Transverse colon (tissue), 4 donors: Measurements from ENCODE around the gene TENM4. TPM values are rescaled to one million over a fixed set of nuclear protein-coding genes. Genes with fewer than 3 reads are reported as not detected.

Source experiments
- DNase-seq: peaks from one replicate; pipeline ENCODE4 v3.0.0-alpha.2; 2019
- H3K27ac ChIP-seq, 4 donors: fragments of 200-600 bp; sonication (generic); 2 replicates each; pipeline ENCODE4 v1.5.1; 2016 to 2018; ENCODE audit warnings: inconsistent platforms in 4 of 4
- H3K27me3 ChIP-seq: fragments of 200-600 bp; sonication (generic); 2 replicates; pipeline ENCODE4 v1.5.1; 2017; ENCODE audit warnings: inconsistent platforms
- H3K36me3 ChIP-seq, 4 donors: fragments of 200-600 bp; sonication (generic); 2 replicates each; pipeline ENCODE4 v1.5.1; 2017 to 2019; ENCODE audit warnings: inconsistent platforms in 4 of 4
- H3K4me1 ChIP-seq, 4 donors: fragments of 200-600 bp; sonication (generic); 2 replicates each; pipeline ENCODE4 v1.5.1; 2017 to 2020; ENCODE audit warnings: inconsistent platforms in 4 of 4
- H3K4me3 ChIP-seq, 4 donors: fragments of 200-600 bp; sonication (generic); 1 replicate in 1 of 4; 2 replicates in 3 of 4; pipeline versions ENCODE4 v1.5.1 to v1.6.1; 2017 to 2019; ENCODE audit warnings: inconsistent platforms in 4 of 4
- H3K9me3 ChIP-seq, 2 donors: fragments of 200-600 bp; sonication (generic); 2 replicates each; pipeline ENCODE4 v1.5.1; 2017 to 2019; ENCODE audit warnings: inconsistent platforms in 2 of 2
- EP300 ChIP-seq: sonication (generic); formaldehyde crosslinking; IDR thresholded peaks from one replicate; pipeline ENCODE4 v1.6.1; 2017; ENCODE audit warnings: antibody characterized with exemption, low read depth
- POLR2A ChIP-seq: fragments of 450-650 bp; IDR thresholded peaks from one replicate; pipeline ENCODE4 v1.6.1; 2016; ENCODE audit warnings: antibody characterized with exemption, mild to moderate bottlenecking, moderate library complexity
- POLR2AphosphoS5 ChIP-seq, 3 donors: sonication (generic); formaldehyde crosslinking; IDR thresholded peaks; one replicate each; pipeline ENCODE4 v1.6.1; 2016; ENCODE audit warnings: antibody characterized with exemption in 3 of 3
- WGBS, 2 donors: methylation state at CpG; one replicate each; pipeline ENCODE4 v1.1.5; 2018; ENCODE audit warnings: low coverage in 1 of 2; 5-methylcytosine and 5-hydroxymethylcytosine counted together
- in situ Hi-C, 4 donors: fragments of 200-750 bp; cut with MboI; loops; one replicate each; pipeline versions ENCODE4 v1.15.0 to v1.15.1; 2017; ENCODE audit warnings: low sequenced_read_pairs in 3 of 4, low pct_ligation_motif_present in 1 of 4, low pct_unique_long_range_greater_than_20kb in 1 of 4
- intact Hi-C: fragments of 100-400 bp; cut with DNase I; formaldehyde crosslinking; loops from one replicate; pipeline ENCODE4 v1.15.1; 2023; ENCODE audit warnings: low total_unique reads
- total RNA-seq, 4 donors: library from RNA; depleted of rRNA; stranded (reverse); fragments of >200 nt; gene quantifications; one replicate each; pipeline ENCODE4 v1.1.0, GENCODE V29; 2016
- TF ChIP-seq, protein P1 (sequence below), 5 experiments: fragments of 200-600 bp in 3 of 5; fragments of 450-650 bp in 2 of 5; sonication (generic) in 3 of 5; IDR thresholded peaks; 1 replicate in 2 of 5; 2 replicates in 3 of 5; pipeline ENCODE4 v1.5.1; 2016 to 2017; ENCODE audit warnings: antibody characterized with exemption in 5 of 5, inconsistent platforms in 3 of 5, mild to moderate bottlenecking in 2 of 5, moderate library complexity in 1 of 5

TENM4 gene
- total RNA-seq, 4 donors from 2014 or later: 0.14 to 0.79 (median 0.39) TPM

DNA sequence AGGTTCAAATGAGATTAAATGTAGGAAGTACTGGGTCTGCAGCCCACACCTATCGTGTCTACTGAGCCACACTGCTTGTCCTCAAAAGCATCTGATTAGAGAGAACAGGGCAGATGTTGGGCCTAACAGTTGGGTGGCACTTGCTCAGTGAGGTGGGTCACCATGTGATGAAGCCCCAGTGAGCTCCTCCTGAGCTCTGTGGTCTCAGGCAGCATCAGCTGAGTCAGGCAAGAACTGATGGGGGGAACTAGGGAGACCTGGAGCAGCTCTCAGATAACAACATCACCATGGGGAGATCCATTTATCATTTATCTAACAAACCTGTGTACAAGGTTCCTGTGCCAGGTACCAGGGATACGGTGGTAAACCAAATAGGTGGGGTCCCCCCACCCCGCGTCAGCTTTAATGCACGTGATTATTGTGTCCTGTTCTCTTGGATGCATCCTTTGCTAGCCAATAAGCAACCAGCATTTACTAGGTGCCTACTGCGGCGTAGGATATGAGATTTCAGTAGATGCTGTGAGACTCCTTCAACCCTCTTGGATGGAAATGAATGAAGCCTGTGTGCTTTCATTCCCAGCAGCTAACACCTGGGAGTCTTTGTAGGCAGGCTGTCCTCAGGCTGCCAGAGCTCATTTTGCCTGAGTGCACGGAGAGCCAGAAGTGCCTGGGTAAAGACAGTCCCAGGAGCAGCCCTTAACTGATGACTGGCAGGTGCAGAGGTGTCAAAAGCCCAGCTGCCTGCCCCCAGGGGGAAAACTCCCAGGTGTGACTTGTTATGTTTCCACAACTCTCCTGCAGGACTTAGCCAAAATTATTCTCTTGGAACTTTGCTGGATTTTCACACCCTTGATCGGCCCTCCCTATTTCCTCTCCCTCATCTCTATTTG is 792.6 kb downstream of the TENM4 start:
- WGBS, 2 donors: 74% methylated on average over 9 of the region's 9 CpGs; no CpG with 5 or more reads in 1 of the 2 donors
- intact Hi-C loops (loop anchor here (5.0 kb wide), 2 partner anchors 429 to 844 kb away; no protein-coding TSS in a partner anchor), in situ Hi-C loops (loop anchor here in 1 of 4 donors (10.0 kb wide), 1 partner anchor 307 kb away; no protein-coding TSS in a partner anchor)
- no peak for DNase-seq
- no peaks in the 10 kb centered on the region for H3K9me3 ChIP-seq
- no peaks in the 10 kb centered on the region for H3K27me3 ChIP-seq
- H3K27ac ChIP-seq: no peak overlapping the region
- no peaks in the 10 kb centered on the region for H3K4me1 ChIP-seq
- no peaks in the 10 kb centered on the region for H3K36me3 ChIP-seq
- H3K4me3 ChIP-seq: no peak overlapping the region
- no peak for TF ChIP-seq EP300
- TF ChIP-seq, protein P1, sequence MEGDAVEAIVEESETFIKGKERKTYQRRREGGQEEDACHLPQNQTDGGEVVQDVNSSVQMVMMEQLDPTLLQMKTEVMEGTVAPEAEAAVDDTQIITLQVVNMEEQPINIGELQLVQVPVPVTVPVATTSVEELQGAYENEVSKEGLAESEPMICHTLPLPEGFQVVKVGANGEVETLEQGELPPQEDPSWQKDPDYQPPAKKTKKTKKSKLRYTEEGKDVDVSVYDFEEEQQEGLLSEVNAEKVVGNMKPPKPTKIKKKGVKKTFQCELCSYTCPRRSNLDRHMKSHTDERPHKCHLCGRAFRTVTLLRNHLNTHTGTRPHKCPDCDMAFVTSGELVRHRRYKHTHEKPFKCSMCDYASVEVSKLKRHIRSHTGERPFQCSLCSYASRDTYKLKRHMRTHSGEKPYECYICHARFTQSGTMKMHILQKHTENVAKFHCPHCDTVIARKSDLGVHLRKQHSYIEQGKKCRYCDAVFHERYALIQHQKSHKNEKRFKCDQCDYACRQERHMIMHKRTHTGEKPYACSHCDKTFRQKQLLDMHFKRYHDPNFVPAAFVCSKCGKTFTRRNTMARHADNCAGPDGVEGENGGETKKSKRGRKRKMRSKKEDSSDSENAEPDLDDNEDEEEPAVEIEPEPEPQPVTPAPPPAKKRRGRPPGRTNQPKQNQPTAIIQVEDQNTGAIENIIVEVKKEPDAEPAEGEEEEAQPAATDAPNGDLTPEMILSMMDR (IDR thresholded peaks at IDR 0.05): no peak
- TF ChIP-seq POLR2AphosphoS5 (IDR thresholded peaks at IDR 0.05): no peak
- TF ChIP-seq POLR2A: no peak

DNA sequence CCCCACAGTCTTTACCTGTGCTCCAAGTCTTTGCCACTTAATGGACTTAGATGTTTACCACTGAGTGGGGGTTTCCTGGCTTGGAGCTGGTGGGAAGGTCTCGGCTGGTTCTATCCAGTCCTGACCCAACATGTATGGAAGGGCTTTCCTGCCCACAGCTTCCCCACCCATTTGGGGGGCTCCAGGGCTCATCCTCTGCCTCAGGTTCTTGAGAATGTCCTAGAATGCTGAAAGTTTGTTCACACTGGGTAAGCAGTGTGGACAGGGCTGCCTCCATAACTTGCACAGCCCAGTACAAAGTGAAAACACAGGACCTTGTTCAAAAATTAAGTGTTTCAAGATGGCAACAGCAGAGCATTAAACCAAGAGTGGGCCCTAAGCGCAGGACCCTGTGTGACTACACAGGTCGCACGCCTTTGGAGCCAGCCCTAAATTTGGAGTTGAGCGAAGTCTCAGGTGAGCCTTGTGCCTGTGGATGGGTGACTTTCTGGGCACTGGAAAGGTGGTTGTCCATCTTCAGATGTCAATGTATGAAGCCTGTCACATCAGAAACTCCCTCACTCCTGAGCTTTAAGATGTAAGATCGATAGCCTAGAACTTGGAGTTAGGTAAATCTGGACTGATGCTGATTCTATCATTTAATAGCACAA is 793.4 kb downstream of the TENM4 start:
- H3K4me3 ChIP-seq: no peak overlapping the region
- no peak overlapping the region for H3K27ac ChIP-seq
- TF ChIP-seq, protein P1 (IDR thresholded peaks at IDR 0.05): no peak
- TF ChIP-seq POLR2AphosphoS5 (IDR thresholded peaks at IDR 0.05) (no peak), EP300 (no peak), POLR2A (no peak)
- WGBS, 2 donors: 85% methylated on average over 6 of the region's 6 CpGs; no CpG with 5 or more reads in 1 of the 2 donors
- H3K9me3 ChIP-seq: no peaks in the 10 kb centered on the region
- H3K36me3 ChIP-seq: no peaks in the 10 kb centered on the region
- in situ Hi-C loops: loop anchor here in 1 of 4 donors (10.0 kb wide), 1 partner anchor 307 kb away; no protein-coding TSS in a partner anchor
- intact Hi-C loops: loop anchor here (5.0 kb wide), 2 partner anchors 430 to 845 kb away; no protein-coding TSS in a partner anchor
- no peaks in the 10 kb centered on the region for H3K4me1 ChIP-seq
- DNase-seq: no peak
- no peaks in the 10 kb centered on the region for H3K27me3 ChIP-seq

DNA sequence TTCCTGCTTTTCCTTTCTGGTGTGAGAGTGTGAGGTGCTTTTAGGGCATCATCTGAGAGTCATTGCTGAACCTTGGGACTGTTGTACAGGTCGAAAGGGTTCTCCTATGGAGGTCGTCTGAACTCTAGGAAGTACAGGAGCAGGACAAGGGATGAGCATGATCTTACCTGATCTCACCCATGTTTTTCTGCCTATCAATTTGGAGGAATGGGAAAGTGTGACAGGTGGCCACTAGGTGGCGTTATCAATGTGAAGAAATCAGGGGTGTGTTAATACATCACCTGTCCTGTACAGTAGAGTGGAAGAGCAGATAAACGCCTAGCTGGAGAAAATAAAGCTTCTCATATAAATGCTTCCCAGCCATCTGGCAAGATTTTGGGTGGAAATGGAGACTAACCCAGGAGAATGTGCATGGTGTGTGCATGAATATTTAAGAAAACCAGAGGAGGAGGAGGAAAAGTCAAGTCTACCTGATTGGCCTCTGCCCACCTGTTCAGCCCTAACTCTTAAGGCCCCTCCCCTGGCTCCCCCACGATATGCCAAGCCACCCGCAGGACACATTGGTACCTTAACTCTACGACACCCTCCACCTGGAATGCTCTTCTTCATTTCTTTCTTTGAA is 794.2 kb downstream of the TENM4 start:
- no peak overlapping the region for H3K27ac ChIP-seq
- intact Hi-C loops: loop anchor here (5.0 kb wide), 2 partner anchors 431 to 846 kb away; no protein-coding TSS in a partner anchor
- in situ Hi-C loops: loop anchor here in 1 of 4 donors (10.0 kb wide), 1 partner anchor 308 kb away; no protein-coding TSS in a partner anchor

More for the DNA sequence above, 794.2 kb downstream of the TENM4 start:
- no peaks in the 10 kb centered on the region for H3K27me3 ChIP-seq
- 27% methylated on average over 7 of the region's 7 CpGs; no CpG with 5 or more reads in 1 of the 2 donors for WGBS, 2 donors
- H3K36me3 ChIP-seq: no peaks in the 10 kb centered on the region
- DNase-seq: peak; percentile 65
- H3K9me3 ChIP-seq: no peaks in the 10 kb centered on the region
- TF ChIP-seq, protein P1 (IDR thresholded peaks at IDR 0.05): peak; percentile 72 to 87 (median 80)
- no peak for TF ChIP-seq EP300
- H3K4me3 ChIP-seq: no peak overlapping the region
- H3K4me1 ChIP-seq: no peaks in the 10 kb centered on the region
